GM21390 (cell line): ENCODE measurements around the gene STRIP1.
"Not testable (repeated sequence)": the region's sequence is repeated elsewhere in the genome, so short reads cannot be mapped to it uniquely, and the experiment has no call there.

Source experiments
- ATAC-seq: cut with Tn5 transposase; IDR thresholded peaks from one replicate; pipeline ENCODE4 v1.9.1; 2021; ENCODE audit not compliant: unreplicated experiment

STRIP1 gene

GRCh38 chr1:110067893-110068645, 33.6 kb downstream of the STRIP1 start:
- no peak for ATAC-seq

GRCh38 chr1:110068646-110069403, 34.4 kb downstream of the STRIP1 start:
- ATAC-seq: no peak

GRCh38 chr1:110069404-110070281, 35.2 kb downstream of the STRIP1 start:
- no peak for ATAC-seq

- no peak for ATAC-seq
Measured at GRCh38 chr1:110070282-110070669, 35.9 kb downstream of the STRIP1 start.

- no peak for ATAC-seq
Measured at GRCh38 chr1:110070671-110071242, 36.3 kb downstream of the STRIP1 start, which contains the start of gene ALX3. Gene ALX3, minus strand, starts transcription at chr1:110070672. Its CDS starts 60 bp downstream, at chr1:110070612.

GRCh38 chr1:110074166-110074565, 39.7 kb downstream of the STRIP1 start:
- ATAC-seq: no peak

GRCh38 chr1:110076789-110077500, 42.5 kb downstream of the STRIP1 start:
- no peak for ATAC-seq

GRCh38 chr1:110079995-110080394, 45.6 kb downstream of the STRIP1 start:
- ATAC-seq: not testable (repeated sequence)

GRCh38 chr1:110081061-110081460, 46.6 kb downstream of the STRIP1 start:
- no peak for ATAC-seq

GRCh38 chr1:110082477-110082876, 48.1 kb downstream of the STRIP1 start:
- no peak for ATAC-seq

- no peak for ATAC-seq
Measured at GRCh38 chr1:110083061-110083865, 48.8 kb downstream of the STRIP1 start.

GRCh38 chr1:110083866-110084226, 49.4 kb downstream of the STRIP1 start:
- ATAC-seq: no peak

GRCh38 chr1:110084227-110085078, 50.0 kb downstream of the STRIP1 start:
- no peak for ATAC-seq

- no peak for ATAC-seq
Measured at GRCh38 chr1:110085671-110086070, 51.2 kb downstream of the STRIP1 start.

- no peak for ATAC-seq
Measured at GRCh38 chr1:110086961-110087360, 52.5 kb downstream of the STRIP1 start.

GRCh38 chr1:110087812-110088738, 53.7 kb downstream of the STRIP1 start:
- no peak for ATAC-seq

- no peak for ATAC-seq
Measured at GRCh38 chr1:110088739-110089316, 54.4 kb downstream of the STRIP1 start.
